Measurements from ENCODE around the gene CPA5. TPM values are rescaled to one million over a fixed set of nuclear protein-coding genes. Genes with fewer than 3 reads are reported as not detected.
A peak's percentile ranks its signal among the peaks of the same experiment; 100 is the strongest.
"Not testable (repeated sequence)": the region's sequence is repeated elsewhere in the genome, so short reads cannot be mapped to it uniquely, and the experiment has no call there.

CPA5 gene
- total RNA-seq, 1 donor from 2014 or later, result 0.68 TPM

DNA sequence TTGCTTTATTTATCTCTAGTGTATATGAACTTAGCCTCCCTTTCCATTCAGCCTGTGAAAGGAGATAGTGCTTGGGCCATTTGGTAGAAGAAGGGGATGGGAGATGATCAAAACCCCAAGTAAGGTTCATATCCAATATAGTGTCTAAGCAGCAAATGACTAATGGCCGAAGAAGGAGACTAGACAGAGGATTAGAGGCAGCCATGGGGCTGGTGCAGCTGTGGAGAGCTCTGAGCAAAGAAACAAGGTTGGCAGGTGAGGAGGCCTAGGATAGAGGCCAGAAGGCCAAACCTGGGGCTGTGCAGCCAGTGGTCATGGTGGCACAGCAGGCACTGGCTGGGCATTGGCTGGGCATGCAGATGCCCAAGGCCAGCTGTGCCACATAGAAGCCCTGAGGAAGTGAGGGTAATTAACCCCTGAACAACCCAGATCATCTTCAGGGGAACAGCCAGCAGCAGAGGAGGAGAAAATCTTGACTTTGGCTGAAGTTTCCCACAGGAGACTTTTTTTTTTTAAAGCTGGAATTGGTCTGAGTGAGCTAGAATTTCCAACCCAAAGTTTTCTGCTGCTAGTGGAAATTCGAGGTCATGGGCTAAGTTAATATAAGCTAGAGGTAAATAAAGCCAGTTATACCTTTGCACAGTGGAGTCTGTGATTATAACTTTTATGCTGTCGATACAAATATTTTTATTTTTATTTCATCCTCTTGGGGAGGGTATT lies 25.4 kb downstream of the CPA5 start:
- Mint-ChIP-seq H3K27me3 (no peaks in the 10 kb centered on the region), H3K4me1 (ENCODE audit: unreplicated experiment) (peaks cover 72% of the 10 kb centered on the region), H3K27ac (peak overlapping the region; percentile 42), H3K9me3 (no peaks in the 10 kb centered on the region), H3K4me3 (peak overlapping the region; percentile 13), H3K36me3 (peaks cover 3% of the 10 kb centered on the region)
- no peak for DNase-seq (ENCODE audit: extremely low spot score, unreplicated experiment)
- TF ChIP-seq, protein P1, sequence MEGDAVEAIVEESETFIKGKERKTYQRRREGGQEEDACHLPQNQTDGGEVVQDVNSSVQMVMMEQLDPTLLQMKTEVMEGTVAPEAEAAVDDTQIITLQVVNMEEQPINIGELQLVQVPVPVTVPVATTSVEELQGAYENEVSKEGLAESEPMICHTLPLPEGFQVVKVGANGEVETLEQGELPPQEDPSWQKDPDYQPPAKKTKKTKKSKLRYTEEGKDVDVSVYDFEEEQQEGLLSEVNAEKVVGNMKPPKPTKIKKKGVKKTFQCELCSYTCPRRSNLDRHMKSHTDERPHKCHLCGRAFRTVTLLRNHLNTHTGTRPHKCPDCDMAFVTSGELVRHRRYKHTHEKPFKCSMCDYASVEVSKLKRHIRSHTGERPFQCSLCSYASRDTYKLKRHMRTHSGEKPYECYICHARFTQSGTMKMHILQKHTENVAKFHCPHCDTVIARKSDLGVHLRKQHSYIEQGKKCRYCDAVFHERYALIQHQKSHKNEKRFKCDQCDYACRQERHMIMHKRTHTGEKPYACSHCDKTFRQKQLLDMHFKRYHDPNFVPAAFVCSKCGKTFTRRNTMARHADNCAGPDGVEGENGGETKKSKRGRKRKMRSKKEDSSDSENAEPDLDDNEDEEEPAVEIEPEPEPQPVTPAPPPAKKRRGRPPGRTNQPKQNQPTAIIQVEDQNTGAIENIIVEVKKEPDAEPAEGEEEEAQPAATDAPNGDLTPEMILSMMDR (conservative IDR thresholded peaks at IDR 0.05), result no peak

DNA sequence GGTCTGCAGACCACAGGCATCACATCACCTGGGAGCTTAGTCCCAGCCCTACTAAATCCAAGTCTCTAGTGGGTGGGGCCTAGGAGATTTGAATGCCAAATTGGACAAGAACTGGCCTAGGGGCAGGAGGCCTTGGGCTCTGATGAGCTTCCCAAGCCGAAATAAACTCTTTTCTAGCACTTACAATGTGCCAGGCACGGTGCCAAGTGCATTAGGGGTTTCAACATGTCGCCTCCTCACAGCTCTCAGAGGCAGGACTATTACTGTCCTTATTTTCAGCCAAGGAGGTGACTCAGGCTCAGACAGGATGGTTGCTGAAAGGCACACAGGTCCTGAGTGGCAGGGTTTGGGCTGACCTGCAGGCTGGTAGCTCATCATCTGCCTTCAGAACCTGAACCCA lies 26.4 kb downstream of the CPA5 start:
- TF ChIP-seq, protein P1 (conservative IDR thresholded peaks at IDR 0.05), result no peak
- H3K27ac Mint-ChIP-seq, result no peak overlapping the region
- no peak overlapping the region for H3K4me3 Mint-ChIP-seq
- H3K27me3 Mint-ChIP-seq, result no peaks in the 10 kb centered on the region
- H3K36me3 Mint-ChIP-seq, result peaks cover 3% of the 10 kb centered on the region
- peaks cover 63% of the 10 kb centered on the region for H3K4me1 Mint-ChIP-seq (ENCODE audit: unreplicated experiment)
- H3K9me3 Mint-ChIP-seq, result peaks cover under 1% of the 10 kb centered on the region
- no peak for DNase-seq (ENCODE audit: extremely low spot score, unreplicated experiment)

DNA sequence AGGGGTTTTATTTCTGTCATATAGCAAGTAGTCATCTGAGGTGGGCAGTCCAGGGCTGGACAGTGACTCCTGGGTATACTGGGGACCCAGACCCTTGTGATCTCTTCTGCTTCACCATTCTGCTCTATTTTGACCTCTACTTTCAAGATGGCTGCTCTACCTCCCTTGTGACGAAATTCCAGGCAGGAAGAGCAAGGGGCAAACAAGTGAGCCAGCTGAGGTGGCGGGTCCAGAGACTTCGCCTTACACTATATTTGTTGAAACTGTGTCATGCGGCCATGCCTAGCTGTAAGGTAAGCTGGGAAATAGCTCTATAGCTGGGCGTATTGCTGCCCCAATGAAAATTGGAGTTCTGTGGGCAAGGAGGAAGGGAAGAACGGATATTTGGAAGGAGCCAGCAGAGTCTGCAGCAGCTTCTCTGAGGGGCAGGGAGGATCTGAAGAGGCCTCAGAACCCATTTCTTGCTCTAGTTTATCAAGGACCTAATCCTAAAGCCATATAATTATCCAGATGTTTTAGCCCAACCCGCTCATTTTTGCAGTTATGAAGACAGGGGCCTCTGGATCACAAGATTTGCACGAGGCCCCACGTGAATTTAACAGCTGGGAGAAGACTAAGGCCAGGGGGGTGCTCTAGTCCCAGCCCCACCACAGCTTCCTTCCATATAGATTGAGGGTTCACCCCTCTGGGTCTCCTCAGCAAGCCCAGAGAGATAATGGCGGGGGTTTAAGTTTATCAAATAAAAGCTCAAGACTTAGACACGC lies 28.0 kb downstream of the CPA5 start:
- peaks cover 11% of the 10 kb centered on the region for H3K36me3 Mint-ChIP-seq

DNA sequence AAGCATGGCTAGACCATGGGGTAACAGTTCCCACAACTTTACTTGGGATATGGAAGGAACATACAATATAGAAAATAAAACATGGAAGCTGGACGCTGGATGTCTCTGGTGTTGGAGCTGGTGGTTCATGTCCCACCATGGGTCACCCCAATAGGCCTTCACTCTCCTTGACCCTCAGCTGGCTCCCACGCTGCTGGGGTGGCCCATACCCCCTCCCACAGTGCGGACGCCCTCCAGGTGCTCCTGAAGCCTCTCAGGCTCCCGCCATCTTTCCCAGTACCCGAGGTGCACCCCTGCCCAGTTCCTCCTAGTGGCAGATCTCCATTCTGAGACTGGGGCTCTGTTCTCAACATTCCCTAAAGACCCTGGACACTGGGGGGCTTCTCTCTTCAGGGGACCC lies 29.9 kb downstream of the CPA5 start:
- peak overlapping the region; percentile 66 for H3K4me3 Mint-ChIP-seq
- TF ChIP-seq, protein P1 (conservative IDR thresholded peaks at IDR 0.05), result no peak
- H3K9me3 Mint-ChIP-seq, result peaks cover 9% of the 10 kb centered on the region
- no peak for DNase-seq (ENCODE audit: extremely low spot score, unreplicated experiment)
- peaks cover 14% of the 10 kb centered on the region for H3K36me3 Mint-ChIP-seq
- H3K27me3 Mint-ChIP-seq, result no peaks in the 10 kb centered on the region
- peaks cover 43% of the 10 kb centered on the region for H3K4me1 Mint-ChIP-seq (ENCODE audit: unreplicated experiment)
- peak overlapping the region; percentile 99 for H3K27ac Mint-ChIP-seq

More for the DNA sequence above, 28.0 kb downstream of the CPA5 start:
- H3K9me3 Mint-ChIP-seq, result peaks cover 9% of the 10 kb centered on the region
- peaks cover 48% of the 10 kb centered on the region for H3K4me1 Mint-ChIP-seq (ENCODE audit: unreplicated experiment)
- no peak for DNase-seq (ENCODE audit: extremely low spot score, unreplicated experiment)
- peak overlapping the region; percentile 42 for H3K4me3 Mint-ChIP-seq
- TF ChIP-seq, protein P1 (conservative IDR thresholded peaks at IDR 0.05), result no peak
- no peaks in the 10 kb centered on the region for H3K27me3 Mint-ChIP-seq
- H3K27ac Mint-ChIP-seq, result peak overlapping the region; percentile 99

DNA sequence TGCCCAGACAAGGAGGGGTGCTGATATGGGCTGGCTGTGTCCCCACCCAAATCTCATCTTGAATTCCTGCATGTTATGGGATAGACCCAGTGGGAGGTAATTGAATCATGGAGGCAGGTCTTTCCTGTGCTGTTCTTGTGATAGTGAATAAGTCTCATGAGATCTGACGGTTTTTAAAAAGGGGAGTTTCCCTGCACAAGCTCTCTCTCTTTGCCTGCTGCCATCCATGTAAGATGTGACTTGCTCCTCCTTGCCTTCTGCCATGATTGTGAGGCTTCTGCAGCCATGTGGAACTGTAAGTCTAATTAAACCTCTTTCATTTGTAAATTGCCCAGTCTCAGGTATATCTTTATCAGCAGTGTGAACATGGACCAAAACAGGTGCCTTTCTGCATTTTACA lies 31.8 kb downstream of the CPA5 start:
- not testable (repeated sequence) for H3K9me3 Mint-ChIP-seq; H3K27me3 Mint-ChIP-seq; DNase-seq (ENCODE audit: extremely low spot score, unreplicated experiment)
- H3K4me1 Mint-ChIP-seq (ENCODE audit: unreplicated experiment), result peaks cover 41% of the 10 kb centered on the region
- H3K36me3 Mint-ChIP-seq, result peaks cover 14% of the 10 kb centered on the region
- H3K27ac Mint-ChIP-seq, result peak overlapping the region; percentile 42
- peak overlapping the region; percentile 19 for H3K4me3 Mint-ChIP-seq

DNA sequence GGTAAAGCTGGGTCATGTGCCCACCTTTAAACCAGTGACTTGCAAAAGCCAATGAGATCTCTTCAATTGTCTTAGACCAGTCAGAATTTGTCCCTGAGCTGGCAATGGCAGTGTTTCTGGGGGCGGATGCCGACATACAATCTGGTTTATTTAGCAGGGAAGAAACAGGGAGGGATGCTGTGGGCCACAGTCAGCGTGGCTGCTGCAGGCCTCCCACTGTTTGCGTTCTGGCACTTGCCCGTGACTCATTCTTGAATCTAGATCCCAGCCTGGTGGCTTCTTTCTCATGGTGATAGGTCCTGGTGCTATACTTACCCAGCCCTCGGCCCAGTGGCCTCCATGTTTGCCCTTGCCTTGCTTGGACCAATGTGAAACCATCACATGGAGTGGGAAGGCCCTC lies 32.6 kb downstream of the CPA5 start:
- Mint-ChIP-seq H3K36me3 (peaks cover 11% of the 10 kb centered on the region), H3K4me1 (ENCODE audit: unreplicated experiment) (peaks cover 36% of the 10 kb centered on the region), H3K27ac (no peak overlapping the region), H3K9me3 (peaks cover 9% of the 10 kb centered on the region), H3K4me3 (no peak overlapping the region), H3K27me3 (no peaks in the 10 kb centered on the region)
- DNase-seq (ENCODE audit: extremely low spot score, unreplicated experiment), result no peak
- TF ChIP-seq, protein P1 (conservative IDR thresholded peaks at IDR 0.05), result no peak
